ENCODE measurements around the gene CCDC27.

The CCDC27 gene

DNA sequence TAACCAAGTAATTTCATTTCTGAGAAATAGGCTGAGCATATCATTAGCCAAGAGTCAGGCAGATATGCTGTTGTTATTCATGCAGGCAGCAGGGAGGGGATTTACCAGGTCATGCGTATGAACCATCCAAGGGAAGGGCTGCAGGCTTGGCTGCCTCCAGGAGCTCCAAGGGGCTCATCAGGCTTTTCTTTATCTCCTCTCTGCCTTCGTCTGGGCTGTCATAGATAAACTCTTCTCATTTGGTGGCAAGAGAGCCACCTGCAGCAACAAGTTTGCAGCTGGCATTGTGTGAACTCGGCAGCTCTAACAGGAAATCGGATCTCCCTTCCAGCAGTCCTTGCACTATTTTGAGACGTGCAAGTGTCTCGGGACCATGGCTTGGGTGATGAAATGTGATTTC, 7.5 kb downstream of the CCDC27 start:
- TF ChIP-seq, protein P1, sequence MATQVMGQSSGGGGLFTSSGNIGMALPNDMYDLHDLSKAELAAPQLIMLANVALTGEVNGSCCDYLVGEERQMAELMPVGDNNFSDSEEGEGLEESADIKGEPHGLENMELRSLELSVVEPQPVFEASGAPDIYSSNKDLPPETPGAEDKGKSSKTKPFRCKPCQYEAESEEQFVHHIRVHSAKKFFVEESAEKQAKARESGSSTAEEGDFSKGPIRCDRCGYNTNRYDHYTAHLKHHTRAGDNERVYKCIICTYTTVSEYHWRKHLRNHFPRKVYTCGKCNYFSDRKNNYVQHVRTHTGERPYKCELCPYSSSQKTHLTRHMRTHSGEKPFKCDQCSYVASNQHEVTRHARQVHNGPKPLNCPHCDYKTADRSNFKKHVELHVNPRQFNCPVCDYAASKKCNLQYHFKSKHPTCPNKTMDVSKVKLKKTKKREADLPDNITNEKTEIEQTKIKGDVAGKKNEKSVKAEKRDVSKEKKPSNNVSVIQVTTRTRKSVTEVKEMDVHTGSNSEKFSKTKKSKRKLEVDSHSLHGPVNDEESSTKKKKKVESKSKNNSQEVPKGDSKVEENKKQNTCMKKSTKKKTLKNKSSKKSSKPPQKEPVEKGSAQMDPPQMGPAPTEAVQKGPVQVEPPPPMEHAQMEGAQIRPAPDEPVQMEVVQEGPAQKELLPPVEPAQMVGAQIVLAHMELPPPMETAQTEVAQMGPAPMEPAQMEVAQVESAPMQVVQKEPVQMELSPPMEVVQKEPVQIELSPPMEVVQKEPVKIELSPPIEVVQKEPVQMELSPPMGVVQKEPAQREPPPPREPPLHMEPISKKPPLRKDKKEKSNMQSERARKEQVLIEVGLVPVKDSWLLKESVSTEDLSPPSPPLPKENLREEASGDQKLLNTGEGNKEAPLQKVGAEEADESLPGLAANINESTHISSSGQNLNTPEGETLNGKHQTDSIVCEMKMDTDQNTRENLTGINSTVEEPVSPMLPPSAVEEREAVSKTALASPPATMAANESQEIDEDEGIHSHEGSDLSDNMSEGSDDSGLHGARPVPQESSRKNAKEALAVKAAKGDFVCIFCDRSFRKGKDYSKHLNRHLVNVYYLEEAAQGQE (IDR thresholded peaks at IDR 0.05; ENCODE audit: insufficient replicate concordance, low read depth): no peak
- TF ChIP-seq SPI1 (IDR thresholded peaks at IDR 0.05; ENCODE audit: borderline replicate concordance, low read depth) (no peak), POLR2AphosphoS5 (IDR thresholded peaks at IDR 0.05; ENCODE audit: low read depth) (no peak), GABPA (IDR thresholded peaks at IDR 0.05; ENCODE audit: low read depth) (no peak)
- TF ChIP-seq, protein P2, sequence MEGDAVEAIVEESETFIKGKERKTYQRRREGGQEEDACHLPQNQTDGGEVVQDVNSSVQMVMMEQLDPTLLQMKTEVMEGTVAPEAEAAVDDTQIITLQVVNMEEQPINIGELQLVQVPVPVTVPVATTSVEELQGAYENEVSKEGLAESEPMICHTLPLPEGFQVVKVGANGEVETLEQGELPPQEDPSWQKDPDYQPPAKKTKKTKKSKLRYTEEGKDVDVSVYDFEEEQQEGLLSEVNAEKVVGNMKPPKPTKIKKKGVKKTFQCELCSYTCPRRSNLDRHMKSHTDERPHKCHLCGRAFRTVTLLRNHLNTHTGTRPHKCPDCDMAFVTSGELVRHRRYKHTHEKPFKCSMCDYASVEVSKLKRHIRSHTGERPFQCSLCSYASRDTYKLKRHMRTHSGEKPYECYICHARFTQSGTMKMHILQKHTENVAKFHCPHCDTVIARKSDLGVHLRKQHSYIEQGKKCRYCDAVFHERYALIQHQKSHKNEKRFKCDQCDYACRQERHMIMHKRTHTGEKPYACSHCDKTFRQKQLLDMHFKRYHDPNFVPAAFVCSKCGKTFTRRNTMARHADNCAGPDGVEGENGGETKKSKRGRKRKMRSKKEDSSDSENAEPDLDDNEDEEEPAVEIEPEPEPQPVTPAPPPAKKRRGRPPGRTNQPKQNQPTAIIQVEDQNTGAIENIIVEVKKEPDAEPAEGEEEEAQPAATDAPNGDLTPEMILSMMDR (IDR thresholded peaks at IDR 0.05; ENCODE audit: insufficient read depth, low read length): no peak
- H3K4me3 ChIP-seq (replicated peaks; ENCODE audit: insufficient read depth, low read length): no peak overlapping the region

DNA sequence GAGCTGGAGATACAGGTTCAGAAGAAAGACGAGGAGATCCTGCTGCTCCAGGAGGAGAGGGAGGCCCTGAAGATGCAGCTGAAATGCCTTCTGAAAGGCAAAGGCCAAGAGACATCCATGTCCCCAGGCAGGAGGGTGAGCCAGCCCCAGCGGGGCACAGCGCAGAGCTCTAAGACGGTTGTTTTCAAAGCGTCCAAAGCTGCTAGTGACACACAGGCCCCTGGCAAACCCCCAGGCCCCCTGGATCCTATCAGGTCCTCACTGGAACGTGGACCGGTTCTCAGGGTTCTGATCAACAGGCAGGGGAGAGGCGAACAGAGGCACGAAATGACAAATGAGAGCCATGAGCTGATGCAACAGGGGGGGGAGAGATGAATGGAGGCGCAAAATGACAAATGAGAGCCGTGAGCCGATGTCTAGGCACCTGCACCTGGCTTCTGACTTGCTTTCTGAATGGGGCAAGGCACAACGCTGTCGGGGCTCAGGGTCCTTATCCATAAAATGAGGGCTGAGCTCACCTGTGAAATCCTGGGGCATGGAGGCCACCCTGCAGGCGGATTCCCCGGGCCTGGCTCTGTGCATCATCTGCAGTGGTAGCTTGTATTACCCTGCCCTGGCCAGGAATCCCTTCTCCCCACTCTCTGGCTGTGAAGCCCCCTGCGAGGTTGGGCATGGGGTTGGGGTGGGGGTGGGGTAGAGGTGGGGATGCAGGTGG, 9.2 kb downstream of the CCDC27 start:
- TF ChIP-seq, protein P1 (IDR thresholded peaks at IDR 0.05; ENCODE audit: insufficient replicate concordance, low read depth): no peak
- TF ChIP-seq, protein P2 (IDR thresholded peaks at IDR 0.05; ENCODE audit: insufficient read depth, low read length): no peak
- TF ChIP-seq POLR2AphosphoS5 (IDR thresholded peaks at IDR 0.05; ENCODE audit: low read depth) (no peak), GABPA (IDR thresholded peaks at IDR 0.05; ENCODE audit: low read depth) (no peak), SPI1 (IDR thresholded peaks at IDR 0.05; ENCODE audit: borderline replicate concordance, low read depth) (no peak)
- DNase-seq (ENCODE audit: low read depth in 1 of 2, low spot score in 1 of 2): no peak
- H3K27ac ChIP-seq (replicated peaks): no peak overlapping the region
- H3K4me3 ChIP-seq (replicated peaks; ENCODE audit: insufficient read depth, low read length): no peak overlapping the region
- H3K27me3 ChIP-seq (ENCODE audit: insufficient read depth, poor library complexity, severe bottlenecking): peaks cover 5% of the 10 kb centered on the region

More for the DNA sequence above, 7.5 kb downstream of the CCDC27 start:
- Histone ChIP-seq H3K27ac (replicated peaks) (no peak overlapping the region), H3K27me3 (ENCODE audit: insufficient read depth, poor library complexity, severe bottlenecking) (peaks cover 5% of the 10 kb centered on the region)
- DNase-seq (ENCODE audit: low read depth in 1 of 2, low spot score in 1 of 2): no peak

DNA sequence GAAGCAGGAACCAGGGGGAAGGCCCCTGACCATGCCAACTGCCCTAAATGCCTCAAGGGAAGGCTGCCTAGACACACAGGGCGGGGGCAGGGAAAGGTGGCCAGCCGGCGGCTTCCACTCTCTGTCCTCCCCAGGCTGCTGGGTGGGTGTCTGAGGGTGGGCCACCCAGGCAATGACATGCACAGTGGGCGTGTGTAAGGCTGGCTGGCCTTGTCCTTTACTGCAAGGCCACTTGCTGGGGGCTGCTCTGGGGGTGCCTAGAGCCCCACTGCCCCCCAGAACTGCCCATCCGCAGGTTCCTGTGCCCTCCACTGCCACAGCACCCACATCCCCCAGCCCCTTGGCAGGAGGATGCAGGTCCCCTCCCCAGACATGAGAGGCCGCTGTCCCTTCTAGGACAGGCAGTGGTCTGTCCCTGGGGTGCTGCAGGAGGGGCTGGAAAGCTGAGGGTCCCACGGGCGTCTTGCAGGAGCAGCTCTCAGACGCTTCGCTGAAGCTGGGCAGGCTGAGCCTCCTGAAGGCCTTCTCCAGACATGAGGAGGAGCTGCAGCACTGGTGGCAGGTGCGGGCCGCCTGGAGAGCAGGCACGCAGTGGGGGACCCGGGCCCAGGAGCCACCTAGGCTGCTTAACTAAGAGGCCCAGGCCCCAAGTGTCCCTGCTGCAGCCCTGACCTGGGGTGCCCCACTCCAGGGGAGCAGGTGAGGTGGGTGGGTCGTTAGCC, 10.1 kb downstream of the CCDC27 start:
- no peak overlapping the region for H3K4me3 ChIP-seq (replicated peaks; ENCODE audit: insufficient read depth, low read length)

More for the DNA sequence above, 10.1 kb downstream of the CCDC27 start:
- DNase-seq (ENCODE audit: low read depth in 1 of 2, low spot score in 1 of 2): no peak
- TF ChIP-seq POLR2AphosphoS5 (IDR thresholded peaks at IDR 0.05; ENCODE audit: low read depth) (no peak), SPI1 (IDR thresholded peaks at IDR 0.05; ENCODE audit: borderline replicate concordance, low read depth) (no peak), GABPA (IDR thresholded peaks at IDR 0.05; ENCODE audit: low read depth) (no peak)
- TF ChIP-seq, protein P2 (IDR thresholded peaks at IDR 0.05; ENCODE audit: insufficient read depth, low read length): no peak
- TF ChIP-seq, protein P1 (IDR thresholded peaks at IDR 0.05; ENCODE audit: insufficient replicate concordance, low read depth): no peak
- Histone ChIP-seq H3K27ac (replicated peaks) (no peak overlapping the region), H3K27me3 (ENCODE audit: insufficient read depth, poor library complexity, severe bottlenecking) (peaks cover 5% of the 10 kb centered on the region)

All from HL-60 (cell line).